GM12891 (cell line): ENCODE measurements around the gene PFN2.

Experiments
- PAX5 ChIP-seq: IDR thresholded peaks from 2 replicates; pipeline ENCODE4 v1.6.1; 2011; ENCODE audit warnings: low read length, moderate library complexity, mild to moderate bottlenecking; ENCODE audit not compliant: insufficient read depth, severe bottlenecking
- POLR2A ChIP-seq: IDR thresholded peaks from 2 replicates; pipeline ENCODE4 v1.6.1; 2011; ENCODE audit warnings: low read depth, low read length, control low read depth
- POLR2AphosphoS5 ChIP-seq: IDR thresholded peaks from 2 replicates; pipeline ENCODE4 v1.6.1; 2011; ENCODE audit warnings: low read depth, low read length, control low read depth
- POU2F2 ChIP-seq: IDR thresholded peaks from 2 replicates; pipeline ENCODE4 v1.6.1; 2011; ENCODE audit warnings: low read depth, mild to moderate bottlenecking, control low read depth, low read length, moderate library complexity
- SPI1 ChIP-seq: IDR thresholded peaks from 2 replicates; pipeline ENCODE4 v1.6.1; 2011; ENCODE audit warnings: low read depth, low read length, control low read depth
- TAF1 ChIP-seq: IDR thresholded peaks from 2 replicates; pipeline ENCODE4 v1.6.1; 2011; ENCODE audit warnings: low read depth, low read length, control low read depth

- TF ChIP-seq POLR2A, result no peak
- no peak for TF ChIP-seq POLR2AphosphoS5
- no peak for TF ChIP-seq POU2F2
- TF ChIP-seq TAF1, result no peak
- no peak for TF ChIP-seq SPI1
- no peak for TF ChIP-seq PAX5
These were observed 28.7 kb upstream of the PFN2 start for GRCh38 chr3:149999421-149999820.
